H1 (cell line): Measurements from ENCODE around the gene IL17RD.

ENCODE experiments used
- NRF1 ChIP-seq: IDR thresholded peaks from 2 replicates; pipeline ENCODE4 v1.6.1; 2011; ENCODE audit warnings: mild to moderate bottlenecking, low read depth, low read length, improper control_type of control experiment
- RAD21 ChIP-seq, 2 experiments: IDR thresholded peaks in 1 of 2; conservative IDR thresholded peaks in 1 of 2; 2 replicates each; pipeline ENCODE4 v1.6.1; 2011; ENCODE audit warnings: low read depth in 2 of 2, low read length in 2 of 2, improper control_type of control experiment in 1 of 2, inconsistent platforms in 1 of 2, mild to moderate bottlenecking in 1 of 2, moderate library complexity in 1 of 2
- ZNF274 ChIP-seq: IDR thresholded peaks from 2 replicates; pipeline ENCODE4 v1.7.0; 2012; ENCODE audit warnings: low read length, borderline replicate concordance; ENCODE audit errors: extremely low read depth
- TF ChIP-seq, protein P1 (sequence below), 3 experiments: IDR thresholded peaks; 1 replicate in 2 of 3; 2 replicates in 1 of 3; pipeline versions ENCODE4 v1.5.1 to v1.6.1; 2011; ENCODE audit warnings: low read length in 3 of 3, mild to moderate bottlenecking in 3 of 3, inconsistent platforms in 2 of 3, low read depth in 1 of 3, moderate library complexity in 1 of 3; ENCODE audit not compliant: insufficient read depth in 1 of 3; ENCODE audit errors: control extremely low read depth in 1 of 3
- TF ChIP-seq, protein P2 (sequence below): IDR thresholded peaks from 2 replicates; pipeline ENCODE4 v1.6.1; 2011; ENCODE audit warnings: low read depth, mild to moderate bottlenecking, low read length; ENCODE audit not compliant: insufficient read depth
- TF ChIP-seq, protein P3 (sequence below): IDR thresholded peaks from 2 replicates; pipeline ENCODE4 v1.6.1; 2012; ENCODE audit warnings: inconsistent platforms

DNA sequence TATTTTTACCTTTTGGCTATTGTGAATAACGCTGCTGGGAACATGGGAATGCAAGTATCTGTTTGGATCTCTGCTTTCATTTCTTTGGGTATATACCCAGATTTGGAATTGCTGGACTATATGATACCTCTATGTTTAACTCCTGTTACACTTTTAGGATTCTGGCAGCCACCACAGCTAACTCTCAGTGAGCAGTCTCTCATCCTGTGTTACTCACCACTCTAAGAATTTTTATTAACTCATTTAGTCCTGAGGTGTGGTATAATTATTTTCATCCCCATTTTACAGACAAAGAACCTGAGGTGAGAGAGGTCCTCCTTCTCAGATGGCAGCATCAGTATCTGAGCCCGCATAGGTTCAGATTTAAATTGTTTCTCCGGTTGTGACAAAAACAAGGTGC, 103.6 kb downstream of the IL17RD start:
- TF ChIP-seq, protein P1, sequence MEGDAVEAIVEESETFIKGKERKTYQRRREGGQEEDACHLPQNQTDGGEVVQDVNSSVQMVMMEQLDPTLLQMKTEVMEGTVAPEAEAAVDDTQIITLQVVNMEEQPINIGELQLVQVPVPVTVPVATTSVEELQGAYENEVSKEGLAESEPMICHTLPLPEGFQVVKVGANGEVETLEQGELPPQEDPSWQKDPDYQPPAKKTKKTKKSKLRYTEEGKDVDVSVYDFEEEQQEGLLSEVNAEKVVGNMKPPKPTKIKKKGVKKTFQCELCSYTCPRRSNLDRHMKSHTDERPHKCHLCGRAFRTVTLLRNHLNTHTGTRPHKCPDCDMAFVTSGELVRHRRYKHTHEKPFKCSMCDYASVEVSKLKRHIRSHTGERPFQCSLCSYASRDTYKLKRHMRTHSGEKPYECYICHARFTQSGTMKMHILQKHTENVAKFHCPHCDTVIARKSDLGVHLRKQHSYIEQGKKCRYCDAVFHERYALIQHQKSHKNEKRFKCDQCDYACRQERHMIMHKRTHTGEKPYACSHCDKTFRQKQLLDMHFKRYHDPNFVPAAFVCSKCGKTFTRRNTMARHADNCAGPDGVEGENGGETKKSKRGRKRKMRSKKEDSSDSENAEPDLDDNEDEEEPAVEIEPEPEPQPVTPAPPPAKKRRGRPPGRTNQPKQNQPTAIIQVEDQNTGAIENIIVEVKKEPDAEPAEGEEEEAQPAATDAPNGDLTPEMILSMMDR (IDR thresholded peaks at IDR 0.05; ENCODE audit: control extremely low read depth in 1 of 3, insufficient read depth in 1 of 3, low read depth in 1 of 3, low read length in 3 of 3): no peak
- TF ChIP-seq, protein P2, sequence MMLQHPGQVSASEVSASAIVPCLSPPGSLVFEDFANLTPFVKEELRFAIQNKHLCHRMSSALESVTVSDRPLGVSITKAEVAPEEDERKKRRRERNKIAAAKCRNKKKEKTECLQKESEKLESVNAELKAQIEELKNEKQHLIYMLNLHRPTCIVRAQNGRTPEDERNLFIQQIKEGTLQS: no peak
- TF ChIP-seq, protein P3, sequence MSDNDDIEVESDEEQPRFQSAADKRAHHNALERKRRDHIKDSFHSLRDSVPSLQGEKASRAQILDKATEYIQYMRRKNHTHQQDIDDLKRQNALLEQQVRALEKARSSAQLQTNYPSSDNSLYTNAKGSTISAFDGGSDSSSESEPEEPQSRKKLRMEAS: no peak
- no peak for TF ChIP-seq NRF1
- no peak for TF ChIP-seq ZNF274
- TF ChIP-seq RAD21 (IDR thresholded peaks at IDR 0.05 in 1 of 2, conservative IDR thresholded peaks at IDR 0.05 in 1 of 2; ENCODE audit: low read depth in 2 of 2, low read length in 2 of 2): no peak
